CD14-positive monocyte (primary cell): Measurements from ENCODE around the gene KRT23. TPM values are rescaled to one million over a fixed set of nuclear protein-coding genes. Genes with fewer than 3 reads are reported as not detected.

Source experiments
- DNase-seq, 3 donors: peaks; one replicate each; pipeline ENCODE4 v3.0.0-alpha.2; 2011 to 2022
- H2AFZ ChIP-seq: 2 replicates; pipeline ENCODE4 v1.6.0; 2012; ENCODE audit warnings: mild to moderate bottlenecking, low read depth, low read length, inconsistent platforms; ENCODE audit not compliant: insufficient read depth, poor library complexity, severe bottlenecking
- H3K27ac ChIP-seq, 2 donors: 1 replicate in 1 of 2; 2 replicates in 1 of 2; pipeline ENCODE4 v1.5.1; 2012 to 2013; ENCODE audit warnings: low read length in 2 of 2, control low read depth in 1 of 2, inconsistent platforms in 1 of 2, low read depth in 1 of 2, mild to moderate bottlenecking in 1 of 2
- H3K27me3 ChIP-seq, 2 donors: one replicate each; pipeline versions ENCODE4 v1.6.0 to v1.6.1; 2011 to 2013; ENCODE audit warnings: low read length in 2 of 2; ENCODE audit not compliant: control insufficient read depth in 2 of 2, insufficient read depth in 2 of 2
- H3K36me3 ChIP-seq, 2 donors: replicated peaks in 1 of 2; 1 replicate in 1 of 2; 2 replicates in 1 of 2; pipeline versions ENCODE4 v1.5.1 to v1.6.1; 2012 to 2013; ENCODE audit warnings: low read length in 2 of 2, control low read depth in 1 of 2, inconsistent platforms in 1 of 2, mild to moderate bottlenecking in 1 of 2; ENCODE audit not compliant: insufficient read depth in 2 of 2, control insufficient read depth in 1 of 2
- H3K4me1 ChIP-seq, 2 donors: 1 replicate in 1 of 2; 2 replicates in 1 of 2; pipeline versions ENCODE4 v1.5.1 to v1.6.1; 2012 to 2013; ENCODE audit warnings: low read length in 2 of 2, control low read depth in 1 of 2, inconsistent platforms in 1 of 2, mild to moderate bottlenecking in 1 of 2, moderate library complexity in 1 of 2; ENCODE audit not compliant: insufficient read depth in 2 of 2, control insufficient read depth in 1 of 2
- H3K4me2 ChIP-seq: replicated peaks from 2 replicates; pipeline ENCODE3; 2012; ENCODE audit warnings: low read length, moderate library complexity, mild to moderate bottlenecking; ENCODE audit not compliant: poor library complexity, severe bottlenecking; ENCODE audit errors: extremely low read depth
- H3K4me3 ChIP-seq, 3 experiments: fragments of 200-600 bp in 1 of 3; sonication (generic) in 1 of 3; replicated peaks in 1 of 3; 1 replicate in 2 of 3; 2 replicates in 1 of 3; pipeline ENCODE4 v1.5.1; 2011 to 2013; ENCODE audit warnings: low read length in 3 of 3, mild to moderate bottlenecking in 3 of 3, control low read depth in 2 of 3, low read depth in 2 of 3, inconsistent platforms in 1 of 3, moderate library complexity in 1 of 3
- H3K79me2 ChIP-seq: 2 replicates; pipeline ENCODE4 v1.6.0; 2012; ENCODE audit warnings: mild to moderate bottlenecking, control low read depth, inconsistent platforms, low read length, moderate library complexity; ENCODE audit not compliant: insufficient read depth
- H3K9ac ChIP-seq: 2 replicates; pipeline ENCODE4 v1.6.0; 2017; ENCODE audit warnings: low read length, mild to moderate bottlenecking; ENCODE audit not compliant: insufficient read depth, poor library complexity, severe bottlenecking
- H3K9me3 ChIP-seq, 2 donors: replicated peaks in 1 of 2; 1 replicate in 1 of 2; 2 replicates in 1 of 2; pipeline versions ENCODE4 v1.5.1 to v1.6.1; 2012 to 2013; ENCODE audit warnings: low read length in 2 of 2, control low read depth in 1 of 2; ENCODE audit not compliant: control insufficient read depth in 1 of 2, insufficient read depth in 1 of 2
- H4K20me1 ChIP-seq: 2 replicates; pipeline ENCODE4 v1.6.0; 2012; ENCODE audit warnings: mild to moderate bottlenecking, low read length, control low read depth, moderate library complexity; ENCODE audit not compliant: insufficient read depth
- H3K27ac Mint-ChIP-seq, 7 donors: one replicate each; pipeline ENCODE4 v1.8.0; 2020; ENCODE audit warnings: mild to moderate bottlenecking in 7 of 7, mixed read lengths in 7 of 7, moderate library complexity in 6 of 7, inconsistent platforms in 2 of 7
- H3K27me3 Mint-ChIP-seq, 3 donors: one replicate each; pipeline ENCODE4 v1.8.0; 2021 to 2022; ENCODE audit warnings: low read depth in 3 of 3, mild to moderate bottlenecking in 3 of 3, mixed read lengths in 3 of 3, moderate library complexity in 3 of 3, inconsistent platforms in 1 of 3
- H3K36me3 Mint-ChIP-seq, 2 donors: one replicate each; pipeline ENCODE4 v1.8.0; 2020; ENCODE audit warnings: mixed read lengths in 2 of 2, inconsistent platforms in 1 of 2, mild to moderate bottlenecking in 1 of 2
- H3K4me1 Mint-ChIP-seq: one replicate; pipeline ENCODE4 v1.8.0; 2020; ENCODE audit warnings: mild to moderate bottlenecking, mixed read lengths
- H3K4me3 Mint-ChIP-seq, 2 donors: one replicate each; pipeline ENCODE4 v1.8.0; 2020; ENCODE audit warnings: mild to moderate bottlenecking in 2 of 2, mixed read lengths in 2 of 2, moderate library complexity in 1 of 2
- H3K9me3 Mint-ChIP-seq, 7 donors: one replicate each; pipeline ENCODE4 v1.8.0; 2020 to 2022; ENCODE audit warnings: mixed read lengths in 7 of 7, mild to moderate bottlenecking in 6 of 7, moderate library complexity in 6 of 7, inconsistent platforms in 2 of 7
- CTCF ChIP-seq: fragments of 200-600 bp; IDR thresholded peaks from one replicate; pipeline ENCODE4 v1.8.0; 2022; ENCODE audit warnings: antibody characterized with exemption, mild to moderate bottlenecking
- WGBS: methylation state at CpG from one replicate; pipeline ENCODE4 v1.1.5; 2013; ENCODE audit warnings: missing lambda C conversion rate; ENCODE audit not compliant: insufficient coverage; 5-methylcytosine and 5-hydroxymethylcytosine counted together
- intact Hi-C, 2 donors: fragments of 100-400 bp; cut with micrococcal nuclease; formaldehyde crosslinking; loops; one replicate each; pipeline versions ENCODE4 v1.15.0 to v1.15.1; 2023
- polyA plus RNA-seq, 3 donors: library from polyadenylated mRNA; depleted of rRNA in 1 of 3; unstranded in 2 of 3; stranded (reverse) in 1 of 3; fragments of 300-500 nt in 2 of 3; fragments of >200 nt in 1 of 3; fragmentation: Illumina TruSeq in 2 of 3; gene quantifications; 1 replicate in 2 of 3; 2 replicates in 1 of 3; pipeline ENCODE4 v1.2.3, GENCODE V29; 2012 to 2021

The KRT23 gene
- polyA plus RNA-seq, 3 donors, result 1.7 to 7.6 (median 3.6) TPM

GRCh38 chr17:40912486-40913210, 24.8 kb downstream of the KRT23 start:
- Mint-ChIP-seq H3K4me3 (peak overlapping the region in 1 of 2 donors; percentile 53), H3K4me1 (peaks cover 55% of the 10 kb centered on the region), H3K27ac (peak overlapping the region; percentile 86 to 97 (median 92)), H3K36me3 (no peaks in the 10 kb centered on the region), H3K9me3 (peaks cover 0 to 2% (median 0%) of the 10 kb centered on the region in 7 donors), H3K27me3 (peaks cover under 1 to 8% (median 2%) of the 10 kb centered on the region in 3 donors)
- H3K4me3 ChIP-seq, result peak overlapping the region in 1 of 3 experiments; percentile 48
- no peaks in the 10 kb centered on the region for H4K20me1 ChIP-seq
- H3K9me3 ChIP-seq, result no peaks in the 10 kb centered on the region
- no peak for TF ChIP-seq CTCF
- H3K27me3 ChIP-seq, result peaks cover 4 to 9% of the 10 kb centered on the region in 2 donors
- peak overlapping the region; percentile 88 to 91 for H3K27ac ChIP-seq
- WGBS, result no CpG with 5 or more reads among the region's 13 CpGs
- no peaks in the 10 kb centered on the region for H3K79me2 ChIP-seq
- peak; percentile 64 to 89 (median 86) for DNase-seq
- intact Hi-C loops, result loop anchor here in 1 of 2 donors (10.0 kb wide), 1 partner anchor 592 kb away; the partner anchor contains the start of gene KRT13
- no peak overlapping the region for H2AFZ ChIP-seq
- H3K4me2 ChIP-seq, result peak overlapping the region; percentile 45
- H3K9ac ChIP-seq, result no peak overlapping the region
- H3K4me1 ChIP-seq, result peaks cover 72 to 76% of the 10 kb centered on the region in 2 donors
- no peaks in the 10 kb centered on the region for H3K36me3 ChIP-seq

- H3K27me3 Mint-ChIP-seq, result peaks cover 11 to 18% (median 13%) of the 10 kb centered on the region in 3 donors
- H3K4me3 Mint-ChIP-seq, result no peak overlapping the region
- peak overlapping the region in 4 of 7 donors; percentile 18 to 60 (median 26) for H3K27ac Mint-ChIP-seq
- Histone ChIP-seq H3K4me2 (no peak overlapping the region), H3K79me2 (no peaks in the 10 kb centered on the region), H3K9ac (no peak overlapping the region), H4K20me1 (no peaks in the 10 kb centered on the region), H2AFZ (no peak overlapping the region), H3K27ac (no peak overlapping the region), H3K4me3 (no peak overlapping the region), H3K36me3 (no peaks in the 10 kb centered on the region), H3K27me3 (peaks cover 4 to 9% of the 10 kb centered on the region in 2 donors), H3K4me1 (peaks cover 52 to 55% of the 10 kb centered on the region in 2 donors), H3K9me3 (no peaks in the 10 kb centered on the region)
- no peaks in the 10 kb centered on the region for H3K36me3 Mint-ChIP-seq
- peaks cover 43% of the 10 kb centered on the region for H3K4me1 Mint-ChIP-seq
- no CpG with 5 or more reads among the region's 3 CpGs for WGBS
- TF ChIP-seq CTCF, result no peak
- intact Hi-C loops, result loop anchor here in 1 of 2 donors (10.0 kb wide), 1 partner anchor 594 kb away; the partner anchor contains the start of gene KRT13
- H3K9me3 Mint-ChIP-seq, result no peaks in the 10 kb centered on the region
- no peak for DNase-seq
Observed at GRCh38 chr17:40910441-40910841, 27.0 kb downstream of the KRT23 start.
